HuH-7.5 (cell line): ENCODE data around the gene HBG1.
"Not testable (repeated sequence)": the region's sequence is repeated elsewhere in the genome, so short reads cannot be mapped to it uniquely, and the experiment has no call there.

Experiments
- DNase-seq: peaks from one replicate; pipeline ENCODE4 v3.0.0; 2011; ENCODE audit warnings: low spot score

The HBG1 gene

DNA sequence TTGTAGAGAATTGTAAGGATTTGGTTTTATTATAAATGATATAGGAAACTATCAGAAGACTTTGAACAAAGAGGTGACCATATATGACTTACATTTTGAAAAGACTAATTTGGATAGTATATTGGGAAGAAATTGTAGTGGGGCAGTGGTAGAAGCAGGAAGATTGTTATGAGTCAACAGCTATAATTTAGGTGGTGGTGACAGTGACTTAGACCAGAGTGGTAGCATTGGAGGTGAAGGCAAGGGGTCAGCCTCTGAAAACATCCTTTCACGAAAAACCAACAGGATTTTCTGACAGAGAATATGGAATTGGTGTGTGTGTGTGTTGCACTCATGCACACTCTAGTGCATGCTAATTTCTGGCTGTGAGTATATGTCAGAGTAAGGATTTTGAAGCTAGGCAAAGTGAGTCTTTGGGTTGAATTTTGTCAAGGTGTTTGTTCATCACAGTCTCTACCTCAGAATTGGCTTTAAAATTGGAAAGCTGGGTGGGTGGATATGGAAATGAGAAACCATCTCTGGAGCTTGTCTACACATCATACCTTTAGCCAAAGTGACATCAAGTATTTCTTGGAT is 28.2 kb upstream of the HBG1 start:
- no peak for DNase-seq

DNA sequence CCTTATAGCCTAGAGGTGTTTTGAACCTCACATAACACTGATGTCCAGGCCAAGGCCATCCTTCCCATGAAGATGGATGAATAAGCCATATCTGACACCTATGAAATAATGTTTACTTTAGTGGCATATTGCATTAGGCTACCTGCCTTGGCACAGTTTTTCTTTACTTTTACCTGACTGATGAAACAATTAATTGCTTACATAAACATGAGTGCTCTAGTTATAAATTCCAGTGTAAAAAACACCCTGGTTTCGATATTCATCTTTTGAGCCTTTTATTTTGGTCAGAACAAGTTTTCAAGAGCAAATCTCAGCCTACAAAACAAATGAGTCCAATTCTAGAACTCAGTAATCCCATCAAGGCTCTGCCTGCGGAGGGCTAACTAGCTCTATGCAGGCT is 27.0 kb upstream of the HBG1 start:
- DNase-seq, result no peak

DNA sequence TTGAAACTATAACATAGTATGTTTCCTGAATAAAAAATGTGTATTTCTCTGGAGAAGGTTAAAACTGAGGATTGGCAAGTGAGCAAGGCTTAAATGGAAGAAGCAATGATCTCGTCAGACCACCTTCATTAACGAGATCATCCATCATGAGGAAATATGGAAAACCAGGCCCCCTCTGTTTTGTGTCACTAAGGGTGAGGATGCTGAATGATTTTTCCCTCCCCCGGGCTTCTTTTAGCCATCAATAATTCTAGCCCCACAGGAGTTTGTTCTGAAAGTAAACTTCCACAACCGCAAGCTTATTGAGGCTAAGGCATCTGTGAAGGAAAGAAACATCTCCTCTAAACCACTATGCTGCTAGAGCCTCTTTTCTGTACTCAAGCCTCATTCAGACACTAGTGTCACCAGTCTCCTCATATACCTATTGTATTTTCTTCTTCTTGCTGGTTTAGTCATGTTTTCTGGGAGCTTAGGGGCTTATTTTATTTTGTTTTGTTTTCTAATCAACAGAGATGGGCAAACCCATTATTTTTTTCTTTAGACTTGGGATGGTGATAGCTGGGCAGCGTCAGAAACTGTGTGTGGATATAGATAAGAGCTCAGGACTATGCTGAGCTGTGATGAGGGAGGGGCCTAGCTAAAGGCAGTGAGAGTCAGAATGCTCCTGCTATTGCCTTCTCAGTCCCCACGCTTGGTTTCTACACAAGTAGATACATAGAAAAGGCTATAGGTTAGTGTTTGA is 25.9 kb upstream of the HBG1 start:
- no peak for DNase-seq

DNA sequence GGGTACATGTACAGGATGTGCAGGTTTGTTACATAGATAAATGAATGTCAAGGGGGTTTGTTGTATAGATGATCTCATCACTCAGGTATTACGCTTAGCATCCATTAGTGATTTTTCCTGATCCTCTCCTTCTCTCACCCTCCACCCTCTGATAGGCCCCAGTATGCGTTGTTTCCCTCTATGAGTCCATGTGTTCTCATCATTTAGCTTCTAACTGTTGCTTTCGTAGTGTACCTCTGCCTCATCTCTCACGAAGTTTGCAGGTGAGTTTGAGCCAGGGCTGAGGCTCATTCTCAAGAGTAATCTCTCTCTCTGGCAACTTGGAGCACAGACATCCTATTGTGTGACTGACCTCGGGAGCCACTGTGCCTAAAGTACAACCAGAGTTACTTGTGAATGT is 24.7 kb upstream of the HBG1 start:
- DNase-seq, result no peak

DNA sequence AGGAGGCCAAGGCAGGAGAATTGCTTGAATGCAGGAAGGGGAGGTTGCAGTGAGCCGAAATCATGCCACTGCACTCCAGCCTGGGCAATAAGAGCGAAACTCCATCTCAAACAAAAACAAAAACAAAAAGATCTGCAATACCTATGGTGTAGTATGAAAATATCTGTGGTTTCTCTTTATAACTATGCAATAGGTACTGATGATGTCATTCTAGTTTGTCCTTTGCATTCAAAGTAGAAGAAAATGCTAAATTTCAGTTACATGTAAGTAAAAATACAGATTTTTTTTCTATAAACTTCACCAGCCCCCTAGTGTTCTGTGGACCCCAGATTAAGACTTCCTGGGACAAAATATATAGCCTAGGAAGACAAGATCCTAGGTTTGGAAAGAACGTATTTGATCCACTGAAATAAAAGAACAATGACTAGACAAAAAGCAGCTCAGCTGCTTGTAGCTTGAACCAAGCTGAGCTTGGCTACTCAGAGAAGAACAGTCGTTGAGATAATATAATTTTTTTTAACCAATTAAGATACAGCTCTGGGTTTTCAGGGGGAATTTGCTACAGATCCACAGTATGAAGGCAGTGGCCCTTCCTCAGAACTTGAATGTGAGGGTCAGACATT is 22.8 kb upstream of the HBG1 start:
- no peak for DNase-seq

DNA sequence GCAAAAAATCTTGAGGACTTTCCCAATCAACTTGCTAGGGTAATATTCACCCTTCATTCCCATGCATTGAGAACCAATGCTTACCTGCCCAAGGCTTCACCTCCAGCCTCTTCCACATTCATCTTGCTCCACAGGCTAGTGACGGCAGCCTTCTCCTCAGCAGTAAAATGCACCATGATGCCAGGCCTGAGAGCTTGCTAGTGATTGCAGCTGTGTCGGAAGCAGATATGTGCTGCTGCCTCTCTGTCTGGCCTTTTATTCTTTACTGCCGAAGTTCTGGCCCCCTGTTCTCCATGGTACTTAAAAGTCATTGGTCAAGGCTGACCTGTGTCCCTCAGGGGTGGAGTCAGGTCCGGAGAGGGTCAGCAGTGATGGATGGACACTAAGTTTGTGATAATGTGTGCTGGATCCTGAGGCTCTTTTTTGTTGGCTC is 20.1 kb upstream of the HBG1 start, which contains the start of gene HBE1:
HBE1 (minus strand) TSS at position 231 of the 433 bp plus-strand sequence; CDS start at position 176, 55 bp downstream.
- no peak for DNase-seq

DNA sequence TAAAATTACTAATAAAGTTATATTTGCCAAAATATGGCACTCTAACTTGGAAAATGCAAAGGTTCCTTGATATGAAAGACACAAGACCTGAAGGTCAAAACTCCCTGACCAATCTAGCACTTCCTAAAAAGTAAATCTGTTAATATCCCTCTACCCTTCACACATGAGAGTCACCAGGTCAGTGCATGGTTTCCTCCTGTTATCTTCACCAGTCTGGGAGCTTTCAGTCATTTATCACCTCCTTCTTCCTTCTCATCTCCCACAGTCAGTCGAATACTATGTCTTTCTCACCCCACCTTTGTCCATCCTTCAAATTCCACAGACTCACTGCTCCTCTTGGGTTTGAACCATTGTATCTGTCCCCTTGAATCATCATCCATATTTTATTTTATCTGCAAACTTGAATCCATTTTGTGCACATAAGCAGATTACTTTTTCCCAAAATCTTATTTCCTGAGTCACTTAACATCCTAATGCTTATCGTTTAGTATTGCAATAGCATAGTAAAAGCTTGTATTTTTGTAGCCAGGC is 17.4 kb upstream of the HBG1 start:
- DNase-seq, result no peak

DNA sequence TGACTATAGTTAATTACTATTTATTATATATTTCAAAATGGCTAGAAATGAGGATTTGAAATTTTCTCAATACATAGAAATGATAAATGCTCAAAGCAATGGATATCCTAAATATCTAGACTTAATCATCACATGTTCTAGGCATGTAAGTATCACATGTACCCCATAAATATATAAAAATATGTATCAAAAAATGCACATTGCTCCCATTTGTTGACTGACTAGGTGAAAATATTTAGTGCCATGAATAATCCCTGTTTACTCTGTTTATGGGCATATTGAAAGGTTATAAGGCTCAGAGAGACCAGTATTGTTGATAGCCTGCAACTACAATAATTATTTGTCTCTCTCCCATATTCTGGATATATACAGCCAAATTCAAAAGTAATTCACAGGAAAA is 17.0 kb upstream of the HBG1 start:
- no peak for DNase-seq

DNA sequence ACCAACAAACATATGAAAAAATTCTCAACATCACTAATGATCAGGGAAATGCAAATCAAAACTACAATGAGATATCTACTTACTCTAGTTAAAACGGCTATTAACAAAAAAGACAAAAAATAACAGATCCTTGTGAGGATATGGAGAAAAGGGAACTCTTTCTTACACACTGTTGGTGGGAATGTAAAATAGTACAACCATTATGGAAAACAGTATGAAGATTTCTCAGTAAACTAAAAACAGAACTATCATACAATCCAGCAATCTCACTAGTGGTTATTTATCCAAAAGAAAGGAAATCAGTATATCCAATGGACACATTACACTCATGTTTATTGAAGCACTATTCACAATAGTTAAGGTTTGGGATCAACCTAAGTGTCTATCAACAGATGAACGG is 16.2 kb upstream of the HBG1 start:
- DNase-seq, result no peak

DNA sequence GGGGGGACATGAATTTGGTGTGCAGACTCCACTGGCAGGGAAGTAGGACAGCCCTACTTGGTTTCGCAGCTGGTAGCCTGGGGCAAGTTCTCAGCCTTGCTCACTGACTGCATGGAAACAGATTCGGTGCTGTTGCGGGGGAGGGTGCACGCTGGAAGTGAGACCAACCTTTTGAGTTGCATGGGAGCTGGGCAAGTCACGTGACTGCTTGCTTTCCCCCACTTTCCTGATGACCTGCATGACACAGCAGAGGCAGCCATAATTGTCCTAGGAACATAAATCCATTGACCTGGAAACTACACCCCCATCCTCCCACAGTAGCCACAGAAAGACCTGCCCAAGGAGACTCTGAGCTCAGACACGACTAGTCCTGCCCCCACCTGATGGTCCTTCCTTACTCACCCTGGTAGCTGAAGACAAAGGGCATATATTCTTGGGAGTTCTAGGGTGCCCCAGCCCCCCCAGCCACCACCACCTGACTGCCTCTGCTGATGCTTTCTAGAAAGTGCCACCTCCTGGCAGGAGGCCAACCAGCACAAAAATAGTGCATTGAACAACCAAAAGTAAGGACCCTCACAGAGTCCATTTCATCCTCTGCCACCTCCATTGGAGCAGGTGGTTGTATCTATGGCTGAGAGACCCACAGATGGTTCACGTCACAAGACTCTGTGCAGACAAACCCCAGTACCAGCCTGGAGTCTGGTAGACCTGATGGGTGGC is 9.0 kb upstream of the HBG1 start:
- DNase-seq, result no peak

DNA sequence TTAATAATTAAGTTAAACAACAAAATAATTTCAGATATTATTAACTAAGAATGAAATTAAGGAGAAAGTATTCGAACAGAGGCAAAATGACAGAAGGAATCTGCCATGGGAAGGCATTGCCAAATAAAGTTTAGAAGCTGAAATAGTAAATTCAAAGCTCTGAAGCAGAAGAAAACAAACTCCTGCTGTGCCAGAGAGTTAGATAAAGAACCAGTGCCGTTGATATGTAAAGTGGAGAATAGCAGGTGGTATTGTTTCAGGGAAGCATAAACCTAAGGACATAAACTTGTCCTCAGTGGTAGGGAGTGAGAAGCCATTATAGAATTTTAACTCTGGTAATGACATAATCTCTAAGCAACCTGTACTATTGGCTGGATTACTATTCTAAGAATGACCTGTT is 7.6 kb upstream of the HBG1 start:
- DNase-seq, result no peak

DNA sequence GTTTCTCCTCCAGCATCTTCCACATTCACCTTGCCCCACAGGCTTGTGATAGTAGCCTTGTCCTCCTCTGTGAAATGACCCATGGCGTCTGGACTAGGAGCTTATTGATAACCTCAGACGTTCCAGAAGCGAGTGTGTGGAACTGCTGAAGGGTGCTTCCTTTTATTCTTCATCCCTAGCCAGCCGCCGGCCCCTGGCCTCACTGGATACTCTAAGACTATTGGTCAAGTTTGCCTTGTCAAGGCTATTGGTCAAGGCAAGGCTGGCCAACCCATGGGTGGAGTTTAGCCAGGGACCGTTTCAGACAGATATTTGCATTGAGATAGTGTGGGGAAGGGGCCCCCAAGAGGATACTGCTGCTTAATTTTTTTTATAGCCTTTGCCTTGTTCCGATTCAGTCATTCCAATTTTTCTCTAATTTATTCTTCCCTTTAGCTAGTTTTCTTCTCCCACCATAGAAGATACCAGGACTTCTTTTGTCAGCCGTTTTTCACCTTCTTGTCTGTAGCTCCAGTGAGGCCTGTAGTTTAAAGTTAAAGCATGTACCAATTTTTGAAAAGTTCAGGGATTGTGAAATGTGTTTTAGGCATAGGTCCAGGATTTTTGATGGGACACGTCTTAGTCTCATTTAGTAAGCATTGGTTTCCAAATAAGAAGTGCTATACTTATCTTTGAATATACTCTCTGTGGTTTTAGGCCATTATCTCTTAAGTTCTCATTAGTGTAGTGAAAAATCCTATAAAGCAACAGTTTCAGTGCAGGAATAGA is 5.2 kb upstream of the HBG1 start, which contains the start of gene HBG2:
HBG2 (minus strand) TSS at position 136 of the 768 bp plus-strand sequence; CDS start at position 83, 53 bp downstream.
- DNase-seq, result not testable (repeated sequence)

DNA sequence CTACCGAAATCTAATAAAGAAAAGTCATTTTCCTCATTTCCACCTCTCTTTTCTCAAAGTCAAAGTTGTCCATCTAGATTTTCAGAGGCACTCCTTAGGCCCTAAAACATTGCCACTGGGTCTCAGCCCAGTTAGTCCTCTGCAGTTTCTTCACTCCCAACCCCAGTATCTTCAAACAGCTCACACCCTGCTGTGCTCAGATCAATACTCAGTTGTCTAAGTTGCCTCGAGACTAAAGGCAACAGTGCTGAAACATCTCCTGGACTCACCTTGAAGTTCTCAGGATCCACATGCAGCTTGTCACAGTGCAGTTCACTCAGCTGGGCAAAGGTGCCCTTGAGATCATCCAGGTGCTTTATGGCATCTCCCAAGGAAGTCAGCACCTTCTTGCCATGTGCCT is 4.4 kb upstream of the HBG1 start:
- not testable (repeated sequence) for DNase-seq

DNA sequence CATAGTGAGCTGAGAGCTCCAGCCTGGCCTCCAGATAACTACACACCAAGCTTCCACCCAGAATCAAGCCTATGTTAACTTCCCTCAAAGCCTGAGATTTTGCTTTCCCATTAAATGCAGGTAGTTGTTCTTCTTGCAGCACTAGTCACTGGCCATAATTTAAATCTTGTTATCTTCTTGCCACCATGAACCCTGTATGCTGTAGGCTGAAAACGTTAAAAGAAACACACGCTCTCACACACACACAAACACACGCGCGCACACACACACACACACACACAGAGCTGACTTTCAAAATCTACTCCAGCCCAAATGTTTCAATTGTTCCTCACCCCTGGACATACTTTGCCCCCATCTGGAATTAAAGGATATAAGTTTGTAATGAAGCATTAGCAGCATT is 3.8 kb upstream of the HBG1 start:
- DNase-seq, result not testable (repeated sequence)

DNA sequence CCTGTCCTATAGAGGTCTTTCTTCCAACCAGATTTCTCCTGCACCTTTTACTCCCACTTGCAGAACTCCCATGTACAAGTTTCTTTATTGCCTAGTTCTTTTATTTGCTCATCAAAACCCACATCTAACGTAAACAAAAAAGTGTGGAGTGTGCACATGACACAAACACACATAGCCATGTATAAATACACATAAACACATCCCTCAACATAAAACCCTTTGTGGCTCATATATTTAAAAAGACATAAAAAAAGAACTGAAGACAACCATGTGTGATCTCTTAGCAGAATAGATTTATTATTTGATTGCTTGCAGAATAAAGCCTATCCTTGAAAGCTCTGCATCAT is 3.2 kb upstream of the HBG1 start:
- no peak for DNase-seq

DNA sequence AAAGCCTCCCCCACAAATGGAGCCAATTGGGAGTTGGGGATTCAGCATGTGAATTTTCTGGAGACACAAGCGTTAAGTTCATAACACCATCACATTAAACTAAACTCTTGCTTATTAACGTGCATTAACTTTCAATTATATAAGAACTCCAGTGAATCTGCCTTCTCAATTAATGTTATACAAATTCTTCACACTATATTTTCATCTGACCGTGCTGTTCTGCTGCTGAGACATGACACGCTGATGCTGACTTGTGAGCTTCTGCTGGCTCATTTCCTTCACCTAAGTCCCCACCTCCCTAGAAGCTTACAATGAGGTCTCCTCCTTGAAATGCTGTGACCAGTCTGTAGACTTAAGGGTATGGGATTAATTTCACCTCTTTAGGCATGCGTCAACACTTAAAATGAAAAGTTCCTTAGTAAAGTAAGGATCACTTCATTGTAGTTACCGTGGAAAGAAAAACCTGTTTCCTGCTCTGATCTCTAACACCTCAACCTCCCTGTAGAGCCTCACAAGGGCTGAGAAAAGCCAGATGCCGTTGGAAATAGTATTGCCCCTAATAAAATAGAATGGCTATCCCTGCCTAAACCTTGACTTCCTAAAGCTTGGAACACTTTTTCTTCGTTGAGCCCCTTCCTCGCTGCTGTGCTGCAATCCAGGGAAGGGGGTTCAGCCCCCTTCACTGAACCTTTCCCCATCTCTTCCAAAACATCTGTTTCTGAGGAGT is 2.7 kb upstream of the HBG1 start:
- DNase-seq, result no peak

DNA sequence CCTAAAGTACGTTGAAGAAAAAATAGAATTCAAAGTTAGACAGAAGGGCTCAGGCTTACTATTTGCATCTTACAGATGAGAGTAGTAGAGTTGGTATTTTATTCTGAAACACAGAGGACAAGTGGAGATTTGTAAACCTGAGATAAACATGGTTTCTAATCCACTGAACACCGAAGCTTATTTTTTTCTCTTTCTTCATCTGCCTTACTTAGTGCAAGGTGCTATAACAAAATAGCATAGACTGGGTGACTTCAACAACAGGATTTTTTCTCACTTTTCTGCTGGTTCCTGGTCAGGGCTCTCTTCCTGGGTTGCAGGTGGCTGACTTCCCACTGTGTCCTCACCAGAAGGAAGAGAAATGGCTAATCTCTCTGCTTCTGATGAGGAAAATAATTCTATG is 2.1 kb upstream of the HBG1 start:
- no peak for DNase-seq

DNA sequence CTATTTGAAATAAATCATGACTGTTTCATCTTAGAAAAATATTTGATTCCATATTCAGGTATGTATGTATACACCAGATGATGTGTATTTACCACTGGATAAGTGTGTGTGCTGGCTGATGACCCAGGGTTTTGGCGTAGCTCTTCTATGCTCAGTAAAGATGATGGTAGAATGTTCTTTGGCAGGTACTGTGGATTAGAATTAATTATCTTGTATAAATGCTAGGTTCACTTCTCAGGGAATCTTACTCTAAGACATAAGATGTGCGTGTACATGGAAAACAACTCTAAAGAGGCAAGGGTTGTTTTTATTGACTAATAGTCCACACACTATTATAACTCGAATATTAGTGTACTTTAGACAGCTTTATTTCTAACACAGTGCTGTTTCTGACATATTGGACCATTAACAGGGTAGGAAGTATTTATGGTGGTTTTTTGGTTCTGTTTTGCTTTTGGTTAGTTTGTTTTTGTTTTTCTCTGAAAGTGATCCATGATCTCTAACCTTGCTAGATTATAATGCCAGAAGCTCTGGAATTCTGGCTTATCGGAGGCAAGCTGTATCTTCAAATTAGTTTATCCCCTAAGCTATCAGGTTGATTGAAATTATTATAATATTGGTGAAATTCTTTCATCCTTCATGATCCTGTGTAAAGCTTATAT is 1.0 kb upstream of the HBG1 start:
- DNase-seq, result no peak

DNA sequence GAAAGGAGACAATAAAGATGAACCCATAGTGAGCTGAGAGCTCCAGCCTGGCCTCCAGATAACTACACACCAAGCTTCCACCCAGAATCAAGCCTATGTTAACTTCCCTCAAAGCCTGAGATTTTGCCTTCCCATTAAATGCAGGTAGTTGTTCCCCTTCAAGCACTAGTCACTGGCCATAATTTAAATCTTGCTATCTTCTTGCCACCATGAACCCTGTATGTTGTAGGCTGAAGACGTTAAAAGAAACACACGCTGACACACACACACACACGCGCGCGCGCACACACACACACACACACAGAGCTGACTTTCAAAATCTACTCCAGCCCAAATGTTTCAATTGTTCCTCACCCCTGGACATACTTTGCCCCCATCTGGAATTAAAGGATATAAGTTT is 1.2 kb downstream of the HBG1 start:
- not testable (repeated sequence) for DNase-seq

DNA sequence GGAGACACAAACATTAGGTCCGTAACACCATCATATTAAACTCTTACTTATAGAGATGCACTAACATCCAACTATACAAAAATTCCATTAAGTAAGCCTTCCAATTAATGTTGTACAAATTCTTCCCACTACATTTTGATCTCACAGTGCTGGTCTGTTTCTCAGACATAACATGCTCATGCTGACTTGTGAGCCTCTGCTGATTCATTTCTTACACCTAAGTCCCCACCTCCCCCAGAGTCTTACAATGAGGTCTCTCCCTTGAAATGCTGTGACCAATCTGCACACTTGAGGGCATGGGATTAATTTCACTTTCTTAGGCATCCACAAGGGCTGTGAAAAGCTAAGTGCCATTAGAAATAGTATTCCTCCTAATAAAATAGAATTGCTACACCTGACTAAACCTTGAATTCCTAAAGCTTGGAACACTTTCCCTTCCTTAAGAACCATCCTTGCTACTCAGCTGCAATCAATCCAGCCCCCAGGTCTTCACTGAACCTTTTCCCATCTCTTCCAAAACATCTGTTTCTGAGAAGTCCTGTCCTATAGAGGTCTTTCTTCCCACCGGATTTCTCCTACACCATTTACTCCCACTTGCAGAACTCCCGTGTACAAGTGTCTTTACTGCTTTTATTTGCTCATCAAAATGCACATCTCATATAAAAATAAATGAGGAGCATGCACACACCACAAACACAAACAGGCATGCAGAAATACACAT is 2.0 kb downstream of the HBG1 start:
- DNase-seq, result no peak
